Tibial artery (tissue), 4 donors: ENCODE results near the gene CLN3.
"Not testable (repeated sequence)": the region's sequence is repeated elsewhere in the genome, so short reads cannot be mapped to it uniquely, and the experiment has no call there.

Experiments
- DNase-seq, 2 donors: peaks; one replicate each; pipeline ENCODE4 v3.0.0-alpha.2; 2019
- H3K27ac ChIP-seq, 2 donors: fragments of 200-600 bp; sonication (generic) in 1 of 2; 1 replicate in 1 of 2; 2 replicates in 1 of 2; pipeline ENCODE4 v1.5.1; 2018 to 2019; ENCODE audit warnings: mild to moderate bottlenecking in 1 of 2
- H3K27me3 ChIP-seq, 2 donors: fragments of 200-600 bp; sonication (generic) in 1 of 2; one replicate each; pipeline versions ENCODE4 v1.5.1 to v1.6.0; 2016 to 2019
- H3K36me3 ChIP-seq, 3 donors: fragments of 200-600 bp; sonication (generic) in 2 of 3; one replicate each; pipeline ENCODE4 v1.5.1; 2016 to 2019; ENCODE audit warnings: mild to moderate bottlenecking in 2 of 3
- H3K4me1 ChIP-seq, 4 donors: fragments of 200-600 bp; sonication (generic) in 2 of 4; 1 replicate in 3 of 4; 2 replicates in 1 of 4; pipeline ENCODE4 v1.5.1; 2016 to 2019
- H3K4me3 ChIP-seq, 2 donors: fragments of 200-600 bp; sonication (generic) in 1 of 2; 1 replicate in 1 of 2; 2 replicates in 1 of 2; pipeline ENCODE4 v1.5.1; 2018 to 2019; ENCODE audit warnings: mild to moderate bottlenecking in 2 of 2
- H3K9me3 ChIP-seq, 3 donors: fragments of 200-600 bp; sonication (generic) in 1 of 3; one replicate each; pipeline ENCODE4 v1.5.1; 2016 to 2019
- CTCF ChIP-seq, 2 experiments: fragments of 200-600 bp in 1 of 2; fragments of 450-650 bp in 1 of 2; IDR thresholded peaks; one replicate each; pipeline ENCODE4 v1.5.1; 2017 to 2019; ENCODE audit warnings: antibody characterized with exemption in 2 of 2, mild to moderate bottlenecking in 1 of 2, moderate library complexity in 1 of 2
- intact Hi-C: fragments of 100-400 bp; cut with DNase I; formaldehyde crosslinking; loops from one replicate; pipeline ENCODE4 v1.15.0; 2023; ENCODE audit warnings: low total_unique reads

Gene CLN3

GRCh38 chr16:28491230-28491969, 474 bp downstream of the CLN3 start:
- peak overlapping the region; percentile 72 to 83 for H3K4me3 ChIP-seq
- peak overlapping the region; percentile 78 to 80 for H3K27ac ChIP-seq
- peaks cover 0 to 2% of the 10 kb centered on the region in 2 donors for H3K27me3 ChIP-seq
- DNase-seq: peak; percentile 41 to 75
- H3K9me3 ChIP-seq: no peaks in the 10 kb centered on the region
- H3K36me3 ChIP-seq: peaks cover 11 to 37% (median 11%) of the 10 kb centered on the region in 3 donors
- intact Hi-C loops: loop anchor here (10.0 kb wide), 1 partner anchor 277 kb away; the partner anchor contains the start of gene XPO6
- peak; percentile 27 to 36 for TF ChIP-seq CTCF (IDR thresholded peaks at IDR 0.05)
- peaks cover 0 to 16% (median 8%) of the 10 kb centered on the region in 4 donors for H3K4me1 ChIP-seq

- no peak for DNase-seq
- intact Hi-C loops: loop anchor here (2.0 kb wide), 1 partner anchor 65 kb away; no protein-coding TSS in a partner anchor
- no peak for TF ChIP-seq CTCF (IDR thresholded peaks at IDR 0.05)
Measured at GRCh38 chr16:28486266-28486665, 5.6 kb downstream of the CLN3 start.

GRCh38 chr16:28483361-28483760, 8.5 kb downstream of the CLN3 start:
- peaks cover 53 to 96% (median 73%) of the 10 kb centered on the region in 3 donors for H3K36me3 ChIP-seq
- H3K27ac ChIP-seq, H3K9me3 ChIP-seq, H3K4me3 ChIP-seq, DNase-seq, intact Hi-C loops, H3K4me1 ChIP-seq, H3K27me3 ChIP-seq: not testable (repeated sequence)

More at GRCh38 chr16:28486266-28486665, 5.6 kb downstream of the CLN3 start:
- Histone ChIP-seq H3K4me1 (peaks cover 0 to 16% (median 8%) of the 10 kb centered on the region in 4 donors), H3K36me3 (peaks cover 39 to 84% (median 44%) of the 10 kb centered on the region in 3 donors), H3K27me3 (no peaks in the 10 kb centered on the region), H3K27ac (no peak overlapping the region), H3K4me3 (no peak overlapping the region), H3K9me3 (no peaks in the 10 kb centered on the region)

GRCh38 chr16:28482026-28482425, 9.8 kb downstream of the CLN3 start:
- no peak for TF ChIP-seq CTCF (IDR thresholded peaks at IDR 0.05)
- no peak for DNase-seq
- intact Hi-C loops: no loop called here
- no peaks in the 10 kb centered on the region for H3K4me1 ChIP-seq
- H3K36me3 ChIP-seq: peaks cover 51 to 96% (median 79%) of the 10 kb centered on the region in 3 donors
- no peaks in the 10 kb centered on the region for H3K9me3 ChIP-seq
- no peaks in the 10 kb centered on the region for H3K27me3 ChIP-seq
- no peak overlapping the region for H3K27ac ChIP-seq
- no peak overlapping the region for H3K4me3 ChIP-seq

- DNase-seq: no peak
- intact Hi-C loops: no loop called here
- Histone ChIP-seq H3K27me3 (no peaks in the 10 kb centered on the region), H3K27ac (no peak overlapping the region), H3K9me3 (no peaks in the 10 kb centered on the region), H3K36me3 (peaks cover 56 to 100% (median 97%) of the 10 kb centered on the region in 3 donors), H3K4me1 (no peaks in the 10 kb centered on the region), H3K4me3 (no peak overlapping the region)
- no peak for TF ChIP-seq CTCF (IDR thresholded peaks at IDR 0.05)
Measured at GRCh38 chr16:28478506-28479180, 13.2 kb downstream of the CLN3 start.
